HCT116 (cell line): ENCODE measurements around the gene GLOD4. TPM values are rescaled to one million over a fixed set of nuclear protein-coding genes. Genes with fewer than 3 reads are reported as not detected.

ENCODE experiments used
- ATAC-seq: fragments of 200-7000 bp; cut with Tn5 transposase; 2 replicates; pipeline ENCODE4 v1.9.1; 2020; ENCODE audit warnings: mild to moderate bottlenecking, moderate library complexity
- BruUV-seq: library from RNA; stranded (reverse); fragments of 400-500 nt; replicated peaks from 2 replicates; lab custom pipeline; 2021; lab: Mats Ljungman, UMichigan
- CTCF ChIA-PET: fragments of 300-600 bp; sonication (Branson Sonifier 250); formaldehyde crosslinking; loops from one replicate; lab custom pipeline; 2021; ENCODE audit warnings: antibody characterized with exemption; lab: Charles Lee
- POLR2A ChIA-PET: fragments of 300-600, 350-600 bp; sonication (Branson Sonifier 250); formaldehyde crosslinking; loops from one replicate; lab custom pipeline; 2021; ENCODE audit warnings: antibody characterized with exemption; lab: Charles Lee
- RAD21 ChIA-PET, 2 experiments: fragments of 300-600 bp; sonication (Branson Sonifier 250); formaldehyde crosslinking; loops; one replicate each; lab custom pipeline; 2023; ENCODE audit warnings: low total read pairs in 2 of 2; ENCODE audit not compliant: uncharacterized antibody in 2 of 2, unreplicated experiment in 2 of 2, low non-redundant PET in 1 of 2; lab: Charles Lee
- DNase-seq: peaks from one replicate; pipeline ENCODE4 v3.0.0-alpha.2; 2010; ENCODE audit warnings: low read depth, low spot score
- H2AFZ ChIP-seq: fragments of 200-600 bp; shearing (Covaris generic), sonication (generic); 2 replicates; pipeline ENCODE4 v1.6.1; 2017; ENCODE audit warnings: low read depth, mixed run types, mixed read lengths, antibody characterized with exemption, low read length; ENCODE audit not compliant: poor library complexity, severe bottlenecking
- H3K27ac ChIP-seq: 2 replicates; pipeline ENCODE4 v1.5.1; 2012; ENCODE audit warnings: low read depth, low read length
- H3K27me3 ChIP-seq: fragments of 200-600 bp; sonication (generic); 2 replicates; pipeline ENCODE4 v1.6.1; 2016; ENCODE audit warnings: mixed run types, low read length, mixed read lengths; ENCODE audit not compliant: insufficient read depth
- H3K36me3 ChIP-seq, 2 experiments: fragments of 200-500 bp in 1 of 2; fragments of 200-600 bp in 1 of 2; sonication (Bioruptor generic) in 1 of 2; sonication (generic) in 1 of 2; 2 replicates each; pipeline versions ENCODE4 v1.5.1 to v1.6.1; 2014 to 2016; ENCODE audit warnings: low read length in 2 of 2, inconsistent platforms in 1 of 2, mixed read lengths in 1 of 2, mixed run types in 1 of 2; ENCODE audit not compliant: insufficient read depth in 2 of 2, control insufficient read depth in 1 of 2
- H3K4me1 ChIP-seq, 2 experiments: fragments of 200-600 bp in 1 of 2; sonication (generic) in 1 of 2; 2 replicates each; pipeline versions ENCODE4 v1.5.1 to v1.6.1; 2012 to 2017; ENCODE audit warnings: low read length in 2 of 2, inconsistent platforms in 1 of 2, mild to moderate bottlenecking in 1 of 2, mixed read lengths in 1 of 2, mixed run types in 1 of 2, moderate library complexity in 1 of 2; ENCODE audit not compliant: insufficient read depth in 2 of 2, control insufficient read depth in 1 of 2
- H3K4me2 ChIP-seq: fragments of 200-600 bp; sonication (generic); 2 replicates; pipeline ENCODE4 v1.6.1; 2017; ENCODE audit warnings: mixed run types, low read length, mixed read lengths
- H3K4me3 ChIP-seq, 2 experiments: fragments of 200-600 bp in 1 of 2; sonication (generic) in 1 of 2; replicated peaks in 1 of 2; 2 replicates each; pipeline ENCODE4 v1.5.1; 2011 to 2016; ENCODE audit warnings: low read length in 2 of 2, control low read depth in 1 of 2, low read depth in 1 of 2, mild to moderate bottlenecking in 1 of 2, mixed read lengths in 1 of 2, mixed run types in 1 of 2
- H3K79me2 ChIP-seq: fragments of 200-600 bp; sonication (generic); 2 replicates; pipeline ENCODE4 v1.6.1; 2017; ENCODE audit warnings: mild to moderate bottlenecking, mixed run types, low read length, moderate library complexity, mixed read lengths; ENCODE audit not compliant: insufficient read depth
- H3K9ac ChIP-seq: fragments of 200-600 bp; sonication (generic); 2 replicates; pipeline ENCODE4 v1.6.1; 2016; ENCODE audit warnings: low read length, mixed read lengths
- H3K9me2 ChIP-seq: fragments of 200-600 bp; sonication (generic), shearing (Covaris generic); 2 replicates; pipeline ENCODE4 v1.6.1; 2017; ENCODE audit warnings: mixed run types, mild to moderate bottlenecking, moderate library complexity; ENCODE audit not compliant: insufficient read depth
- H3K9me3 ChIP-seq, 2 experiments: fragments of 200-500 bp in 1 of 2; fragments of 200-600 bp in 1 of 2; sonication (Bioruptor generic) in 1 of 2; sonication (generic) in 1 of 2; 2 replicates each; pipeline ENCODE4 v1.6.1; 2014 to 2017; ENCODE audit warnings: low read length in 2 of 2, mixed read lengths in 2 of 2, inconsistent platforms in 1 of 2, low read depth in 1 of 2, mild to moderate bottlenecking in 1 of 2, mixed run types in 1 of 2, moderate library complexity in 1 of 2; ENCODE audit not compliant: control insufficient read depth in 1 of 2, insufficient read depth in 1 of 2
- H4K20me1 ChIP-seq: fragments of 200-600 bp; sonication (generic), shearing (Covaris generic); 2 replicates; pipeline ENCODE4 v1.6.1; 2017; ENCODE audit warnings: mixed run types, mild to moderate bottlenecking, moderate library complexity; ENCODE audit not compliant: insufficient read depth
- ATF3 ChIP-seq: IDR thresholded peaks from 2 replicates; pipeline ENCODE4 v1.6.1; 2012
- CBX3 ChIP-seq: IDR thresholded peaks from 2 replicates; pipeline ENCODE4 v1.6.1; 2012; ENCODE audit warnings: low read depth
- CTCF ChIP-seq, 3 experiments: fragments of 200-600 bp in 1 of 3; sonication (generic) in 1 of 3; IDR thresholded peaks in 2 of 3; conservative IDR thresholded peaks in 1 of 3; 2 replicates each; pipeline ENCODE4 v1.5.1; 2012 to 2017; ENCODE audit warnings: low read depth in 2 of 3, low read length in 2 of 3, antibody characterized with exemption in 1 of 3, borderline replicate concordance in 1 of 3, control low read depth in 1 of 3, mild to moderate bottlenecking in 1 of 3, mixed read lengths in 1 of 3, mixed run types in 1 of 3, moderate library complexity in 1 of 3; ENCODE audit not compliant: insufficient read depth in 1 of 3
- JUND ChIP-seq: IDR thresholded peaks from 2 replicates; pipeline ENCODE4 v1.6.1; 2012
- MAX ChIP-seq: IDR thresholded peaks from 2 replicates; pipeline ENCODE4 v1.6.1; 2012
- POLR2A ChIP-seq: IDR thresholded peaks from 2 replicates; pipeline ENCODE4 v1.7.0; 2011; ENCODE audit warnings: borderline replicate concordance; ENCODE audit not compliant: insufficient read depth, insufficient read length; ENCODE audit errors: extremely low read depth
- REST ChIP-seq: IDR thresholded peaks from 2 replicates; pipeline ENCODE4 v1.6.1; 2012; ENCODE audit warnings: low read depth
- SP1 ChIP-seq: IDR thresholded peaks from 2 replicates; pipeline ENCODE4 v1.6.1; 2012; ENCODE audit warnings: low read depth
- SRF ChIP-seq: IDR thresholded peaks from 2 replicates; pipeline ENCODE4 v1.6.1; 2012; ENCODE audit warnings: low read depth
- YY1 ChIP-seq: IDR thresholded peaks from 2 replicates; pipeline ENCODE4 v1.6.1; 2011; ENCODE audit warnings: low read length, low read depth, moderate library complexity, mild to moderate bottlenecking; ENCODE audit not compliant: insufficient replicate concordance; ENCODE audit errors: extremely low read depth
- ZNF274 ChIP-seq: fragments of 200-500 bp; sonication (Bioruptor generic); IDR thresholded peaks from 2 replicates; pipeline ENCODE4 v1.6.1; 2014; ENCODE audit warnings: mild to moderate bottlenecking, low read depth, low read length, inconsistent platforms
- intact Hi-C: fragments of 100-400 bp; cut with micrococcal nuclease; formaldehyde crosslinking; loops from 2 replicates; pipeline ENCODE4 v1.10.0; 2022
- total RNA-seq: library from RNA; stranded (reverse); gene quantifications from one replicate; pipeline ENCODE4 v1.2.1, GENCODE V29; 2021; ENCODE audit not compliant: unreplicated experiment

Gene GLOD4
- total RNA-seq, 1 experiment from 2014 or later: 80.7 TPM

- BruUV-seq: no TSS peak
- intact Hi-C loops: no loop called here
- DNase-seq (no peak), ATAC-seq (peak; percentile 40)
- TF ChIP-seq MAX (peak; percentile 86), CBX3 (no peak)
- Histone ChIP-seq H3K79me2 (peaks cover 52% of the 10 kb centered on the region), H3K9me2 (no peaks in the 10 kb centered on the region), H3K9me3 (no peaks in the 10 kb centered on the region), H3K27me3 (no peaks in the 10 kb centered on the region), H3K9ac (peak overlapping the region; percentile 93), H2AFZ (no peak overlapping the region), H3K4me3 (peak overlapping the region; percentile 76 to 94), H3K36me3 (peaks cover 16 to 20% of the 10 kb centered on the region in 2 experiments), H3K4me1 (peaks cover 12 to 19% of the 10 kb centered on the region in 2 experiments), H3K27ac (peak overlapping the region; percentile 88), H4K20me1 (no peaks in the 10 kb centered on the region), H3K4me2 (peak overlapping the region; percentile 80)
- ChIA-PET RAD21 (no interaction called here), CTCF (no interaction called here), POLR2A (no interaction called here)
Measured at GRCh38 chr17:751269-752001, 30.6 kb downstream of the GLOD4 start.

- BruUV-seq: TSS peak; percentile 45
- Histone ChIP-seq H4K20me1 (no peaks in the 10 kb centered on the region), H3K4me1 (peaks cover 12 to 19% of the 10 kb centered on the region in 2 experiments), H2AFZ (no peak overlapping the region), H3K36me3 (peaks cover 25 to 29% of the 10 kb centered on the region in 2 experiments), H3K79me2 (peaks cover 61% of the 10 kb centered on the region), H3K9ac (peak overlapping the region; percentile 93), H3K4me2 (peak overlapping the region; percentile 80), H3K4me3 (peak overlapping the region; percentile 76 to 94), H3K27ac (no peak overlapping the region; the same call in 1 of the 2 replicates), H3K27me3 (no peaks in the 10 kb centered on the region), H3K9me3 (no peaks in the 10 kb centered on the region), H3K9me2 (no peaks in the 10 kb centered on the region)
- CTCF ChIA-PET: interaction anchor here (1.2 kb wide), 1 partner anchor 246 kb away, joined by 3 read pairs; the partner anchor contains the start of gene TIMM22
- intact Hi-C loops: no loop called here
- ATAC-seq (no peak), DNase-seq (no peak)
- RAD21 ChIA-PET: no interaction called here
- POLR2A ChIA-PET: interaction anchor here (1.0 to 1.2 kb wide), 2 partner anchors 35 to 231 kb away, joined by 3 read pairs; no protein-coding TSS in a partner anchor
- TF ChIP-seq YY1 (no peak), ATF3 (no peak), SP1 (no peak), CTCF (IDR thresholded peaks at IDR 0.05 in 2 of 3, conservative IDR thresholded peaks at IDR 0.05 in 1 of 3; ENCODE audit: borderline replicate concordance in 1 of 3, insufficient read depth in 1 of 3, low read depth in 2 of 3, low read length in 2 of 3) (no peak), JUND (no peak), REST (no peak), SRF (no peak), ZNF274 (no peak), POLR2A (no peak)
Measured at GRCh38 chr17:750431-751037, 31.5 kb downstream of the GLOD4 start.
